Heart left ventricle (tissue), 13 donors: ENCODE results near the gene TTLL9.

Source experiments
- CTCF ChIP-seq, 12 donors: fragments of 200-600 bp; sonication (generic) in 4 of 12; IDR thresholded peaks; one replicate each; pipeline versions ENCODE4 v1.5.0 to v1.8.0; 2018 to 2022; ENCODE audit warnings: antibody characterized with exemption in 12 of 12, mild to moderate bottlenecking in 5 of 12
- POLR2A ChIP-seq, 2 donors: fragments of 450-650 bp; IDR thresholded peaks; one replicate each; pipeline ENCODE4 v1.6.1; 2017; ENCODE audit warnings: antibody characterized with exemption in 2 of 2, mild to moderate bottlenecking in 2 of 2, moderate library complexity in 2 of 2
- donor health status: ischemic (EF 13 %, LVEDD 7.1; RV severe dilation, severe dysfunction).
- donor health status: DM: no; HTN: yes; CAD: no.
- donor health status: DM: no; HTN: no; CAD: no.
- donor health status: ischemic (EF 25% LVEDD 6.9; RV normal size, moderate dysfunction).
- donor health status: ischemic (EF 25% LVEDD 5.7; RV mildly dilated, moderate dysfunction).
- donor health status: ischemic (EF 35%, LVEDD 5.7; RV mildly dilated, moderate dysfunction).
- donor health status: nonischemic (EF 11% LVEDD 7.7; RV severe dilation, severe dysfunction).
- donor health status: DM: yes; HTN: yes; CAD: no.
- donor health status: PGD.
- donor health status: ischemic (EF 29% LVEDD 5.4; RV normal size, mild dysfunction).
- donor health status: nonischemic (EF 23%, LVEDD 6.1; RV moderate dilation, normal function).

GRCh38 chr20:31894980-31895675, 24.7 kb downstream of the TTLL9 start:
- no peak for TF ChIP-seq POLR2A (IDR thresholded peaks at IDR 0.05)
- TF ChIP-seq CTCF (IDR thresholded peaks at IDR 0.05) = no peak
